HuH-7.5 (cell line): Measurements from ENCODE around the gene GPR35.
"Not testable (repeated sequence)": the region's sequence is repeated elsewhere in the genome, so short reads cannot be mapped to it uniquely, and the experiment has no call there.

Source experiments
- DNase-seq: peaks from one replicate; pipeline ENCODE4 v3.0.0; 2011; ENCODE audit warnings: low spot score

Gene GPR35

DNA sequence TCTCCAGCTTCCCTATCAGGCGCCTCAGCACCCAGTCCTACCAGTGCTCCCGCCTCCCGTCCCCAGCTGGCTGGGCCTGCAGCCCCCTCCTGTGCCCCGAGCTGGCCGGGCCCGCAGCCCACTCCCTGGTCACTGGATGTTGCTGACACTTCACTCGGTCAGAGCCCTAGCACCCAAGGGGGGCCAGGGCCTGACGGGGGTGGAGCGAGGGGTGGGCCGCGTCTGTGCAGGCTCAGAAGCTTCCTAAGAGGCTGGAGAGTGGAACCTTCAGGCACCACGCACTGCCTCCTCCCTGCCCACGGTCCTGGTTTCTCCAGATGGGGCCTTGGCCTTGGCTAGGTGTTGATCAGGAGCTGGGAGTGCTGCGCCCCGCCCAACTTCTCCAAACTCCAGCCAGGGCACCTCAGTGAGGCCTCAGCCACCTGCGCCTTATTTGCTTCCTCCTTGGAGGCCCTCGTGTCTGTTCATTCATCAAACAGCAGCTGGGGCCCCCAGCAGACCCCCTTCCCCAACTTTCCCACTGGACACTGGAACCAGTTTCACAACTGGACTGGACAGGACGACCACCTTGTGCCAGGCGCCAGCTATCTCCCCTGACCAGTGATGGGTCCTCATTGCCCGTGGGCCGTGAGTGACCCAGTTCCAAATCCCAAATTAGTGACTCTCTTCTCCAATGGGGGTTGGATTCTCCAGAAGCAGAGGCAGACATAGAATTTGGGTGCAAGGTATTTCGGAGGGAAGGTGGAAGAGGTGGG is 22.0 kb upstream of the GPR35 start:
- no peak for DNase-seq

DNA sequence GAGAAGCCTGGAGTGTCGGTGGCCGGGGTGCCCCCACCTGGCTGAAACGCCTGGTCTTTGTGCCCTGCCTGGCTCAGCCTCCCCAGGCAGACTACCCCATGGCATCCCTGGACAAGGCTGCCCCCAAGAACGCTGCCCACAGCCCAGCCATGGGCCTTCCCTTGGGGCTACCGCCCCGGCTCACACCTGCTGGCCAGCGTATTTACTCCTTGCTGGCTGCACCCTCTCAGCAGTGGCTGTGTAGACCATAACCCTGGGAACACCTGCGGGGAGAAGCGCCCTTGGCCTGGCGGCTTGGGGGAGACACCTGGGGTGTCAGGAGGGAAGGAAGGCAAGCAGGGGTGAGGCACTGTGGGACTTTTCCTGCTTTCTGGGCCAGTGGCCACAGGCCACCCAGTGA is 21.4 kb upstream of the GPR35 start:
- peak; percentile 37 for DNase-seq

DNA sequence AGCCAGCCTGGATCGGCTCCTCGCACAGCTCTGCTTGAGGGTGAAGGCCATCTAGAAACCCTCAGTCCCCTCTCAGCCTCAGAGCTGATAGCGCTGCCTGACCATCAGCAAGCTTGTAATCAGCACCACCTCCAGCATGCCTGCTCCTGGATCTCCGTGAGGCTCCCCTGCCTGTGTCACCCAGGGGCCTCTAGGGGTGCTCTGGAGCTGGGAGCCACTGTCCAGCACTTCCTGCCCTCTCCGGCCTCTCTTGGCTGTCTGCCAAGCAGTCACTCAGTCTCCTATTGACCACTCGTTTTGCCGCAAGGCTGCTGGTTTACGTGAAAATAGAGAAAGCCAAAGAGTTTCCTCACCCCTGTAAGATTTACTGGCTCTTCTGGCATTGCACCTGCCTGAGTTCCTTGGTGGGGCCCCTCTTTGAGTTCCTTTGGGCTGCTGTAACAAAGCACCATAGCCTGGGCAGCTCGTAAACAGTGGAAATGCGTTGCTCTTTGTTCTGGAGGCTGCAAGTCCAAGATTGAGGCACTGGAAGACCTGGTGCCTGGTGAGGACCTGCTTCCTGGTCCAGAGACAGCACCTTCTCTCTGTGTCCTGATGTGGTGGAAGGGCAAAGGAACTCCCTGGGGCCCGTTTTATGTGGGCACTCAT is 20.9 kb upstream of the GPR35 start:
- DNase-seq: peak; percentile 100

DNA sequence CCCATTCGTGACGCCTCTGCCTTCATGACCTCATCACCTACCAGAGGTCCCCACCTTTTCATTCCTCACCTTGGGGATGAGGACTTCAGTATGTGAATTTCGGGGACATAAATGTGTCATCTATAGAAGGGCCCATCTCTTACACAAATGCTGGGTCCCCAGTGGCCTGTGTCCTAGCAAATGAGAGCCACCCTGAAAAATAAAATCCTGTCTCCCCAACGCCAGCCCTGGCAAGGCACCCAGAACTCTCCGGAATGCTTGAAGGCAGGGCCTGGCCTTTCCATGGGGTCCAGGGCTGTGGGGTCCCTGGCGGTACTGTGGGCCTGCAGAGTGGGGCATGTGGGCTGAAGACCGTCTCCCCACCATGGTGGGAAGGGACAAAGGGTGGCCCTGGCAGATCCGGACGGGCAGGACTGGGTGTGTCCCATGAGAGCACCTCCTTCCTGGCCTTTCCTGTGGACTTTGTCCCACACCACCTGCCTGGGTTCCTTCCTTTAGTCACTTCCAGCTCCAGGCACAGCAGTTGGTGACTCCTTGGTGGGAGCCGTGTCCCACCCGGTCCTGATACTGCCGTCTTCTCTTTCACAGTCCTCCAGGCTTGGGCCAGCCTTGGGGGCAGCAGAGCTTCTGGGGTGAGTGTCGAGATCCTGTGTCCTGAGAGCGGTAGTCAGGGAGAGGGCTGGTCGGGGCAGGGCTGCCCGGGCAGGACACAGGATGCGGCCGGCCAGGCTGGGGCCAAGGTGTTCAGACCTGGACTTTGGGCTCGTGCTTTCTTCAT is 20.2 kb upstream of the GPR35 start:
- DNase-seq: peak; percentile 58

DNA sequence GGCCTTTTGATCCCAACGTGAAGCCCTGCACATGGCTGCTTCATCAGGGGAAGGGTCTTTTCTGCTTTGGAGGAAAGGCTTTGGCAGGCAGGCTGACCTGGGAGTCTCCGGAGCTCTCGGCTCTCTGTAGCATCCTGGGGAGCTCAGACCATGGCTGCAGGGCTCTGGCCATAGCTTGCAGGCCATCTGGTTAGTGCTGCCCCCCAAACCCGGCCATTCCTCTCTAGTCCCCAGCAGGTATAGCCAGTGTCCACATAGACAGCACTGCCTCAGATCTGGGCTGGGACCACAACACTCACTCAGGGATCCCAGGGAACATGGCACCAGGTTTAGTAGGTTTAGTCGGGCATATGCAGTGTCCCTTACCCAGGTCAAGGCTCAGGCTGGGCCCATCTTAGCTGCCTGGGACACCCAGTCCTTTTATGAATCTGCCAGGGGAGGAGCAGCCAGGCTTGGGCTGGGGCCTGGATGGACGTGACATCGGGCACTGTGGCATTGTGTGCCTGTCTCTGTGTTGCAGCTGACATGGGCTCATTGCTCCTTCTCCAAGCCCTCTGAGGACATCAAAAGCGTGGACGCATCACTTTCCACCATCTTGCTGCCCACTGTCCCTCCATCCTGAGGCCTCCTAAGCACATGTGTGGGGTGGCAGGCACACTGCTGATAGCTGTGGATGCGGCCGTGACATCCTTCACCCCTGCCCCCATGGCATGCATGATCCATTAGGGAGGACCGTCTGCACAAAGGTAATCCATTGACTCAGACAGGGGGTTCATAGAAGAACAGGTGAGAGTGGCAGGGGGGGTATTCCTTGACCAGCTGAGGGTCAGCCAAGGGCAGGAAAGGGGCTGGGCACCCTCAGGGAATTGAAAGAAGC is 19.2 kb upstream of the GPR35 start:
- no peak for DNase-seq

DNA sequence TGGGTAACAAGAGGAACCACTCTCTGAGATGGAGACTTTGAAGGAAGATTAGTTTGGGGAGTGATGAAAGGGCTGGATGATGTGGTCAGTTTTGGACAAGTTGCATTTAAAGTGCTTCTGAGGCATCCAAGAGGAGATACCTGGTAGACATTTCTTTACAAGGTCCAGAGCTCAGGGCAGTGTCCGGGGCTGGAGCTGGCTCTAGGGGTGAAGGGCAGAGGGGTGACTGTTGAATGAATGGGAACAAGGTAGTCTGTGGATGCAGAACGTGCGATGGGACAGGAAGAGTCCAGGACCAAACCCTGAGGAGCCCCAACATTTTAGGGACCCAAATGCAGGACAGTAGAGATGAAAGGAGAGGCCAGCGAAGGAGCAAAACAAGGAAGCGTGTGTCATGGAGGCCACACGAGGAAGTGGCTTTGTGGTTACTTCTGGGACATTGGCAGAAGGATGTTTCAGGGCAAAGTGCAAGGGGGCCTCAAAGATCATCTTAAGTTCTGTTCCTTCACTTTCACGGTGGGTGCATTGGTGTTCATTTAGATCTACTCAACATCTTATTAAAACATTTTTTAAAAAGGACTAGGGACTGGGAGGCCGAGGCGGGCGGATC is 13.6 kb upstream of the GPR35 start:
- no peak for DNase-seq

DNA sequence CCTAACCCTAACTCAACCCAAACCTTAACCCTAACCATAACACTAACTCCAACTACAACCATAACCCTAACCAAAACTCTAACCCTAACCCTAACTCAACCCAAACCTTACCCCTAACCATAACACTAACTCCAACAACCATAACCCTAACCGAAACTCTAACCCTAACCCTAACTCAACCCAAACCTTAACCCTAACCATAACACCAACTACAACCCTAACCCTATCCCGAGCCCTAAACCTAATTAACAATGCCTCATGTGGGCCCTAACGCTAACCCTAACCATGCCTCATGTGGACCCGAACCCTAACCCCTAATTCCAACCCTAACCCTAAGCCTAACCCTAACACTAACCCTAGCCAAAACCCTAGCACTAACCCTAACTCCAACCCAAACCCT is 11.5 kb upstream of the GPR35 start:
- DNase-seq: no peak

DNA sequence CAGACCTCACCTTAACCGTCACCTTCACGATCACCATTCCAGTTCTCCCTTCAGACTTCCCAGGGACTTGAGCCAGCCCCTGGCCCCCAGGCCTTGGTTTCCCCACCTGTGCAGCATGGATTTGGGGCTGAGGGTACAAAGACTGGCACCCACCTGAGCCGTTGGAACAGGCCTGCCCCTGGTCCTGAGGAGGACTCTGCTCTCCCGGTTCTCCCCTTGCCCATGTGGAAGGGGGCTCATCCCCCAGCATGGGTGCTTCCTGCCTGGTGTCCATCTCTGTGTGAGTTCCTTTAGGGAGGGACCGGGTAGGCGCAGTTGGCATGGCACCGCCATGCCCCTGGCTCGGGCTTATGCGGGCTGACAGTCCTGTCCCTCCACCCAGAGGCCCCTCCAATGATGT is 10.9 kb upstream of the GPR35 start:
- no peak for DNase-seq

DNA sequence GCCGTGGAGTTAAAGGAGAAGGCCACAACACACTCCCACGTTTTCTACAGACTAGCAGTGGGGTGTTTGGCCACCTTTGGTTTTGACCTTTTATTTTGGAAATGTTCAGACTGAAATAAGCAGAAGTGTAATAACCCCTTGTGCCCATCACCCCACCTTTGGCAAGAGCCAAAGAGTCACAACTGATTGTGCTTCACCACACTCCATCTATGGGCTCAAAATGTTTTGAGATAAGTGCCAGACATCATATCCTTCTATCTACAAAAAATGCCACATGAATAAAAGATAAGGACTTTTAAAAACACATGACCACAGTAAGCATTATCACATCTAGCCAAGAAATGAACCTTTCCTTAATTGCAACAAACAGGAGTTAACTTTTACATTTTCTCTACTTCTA is 9.9 kb upstream of the GPR35 start:
- DNase-seq: no peak

DNA sequence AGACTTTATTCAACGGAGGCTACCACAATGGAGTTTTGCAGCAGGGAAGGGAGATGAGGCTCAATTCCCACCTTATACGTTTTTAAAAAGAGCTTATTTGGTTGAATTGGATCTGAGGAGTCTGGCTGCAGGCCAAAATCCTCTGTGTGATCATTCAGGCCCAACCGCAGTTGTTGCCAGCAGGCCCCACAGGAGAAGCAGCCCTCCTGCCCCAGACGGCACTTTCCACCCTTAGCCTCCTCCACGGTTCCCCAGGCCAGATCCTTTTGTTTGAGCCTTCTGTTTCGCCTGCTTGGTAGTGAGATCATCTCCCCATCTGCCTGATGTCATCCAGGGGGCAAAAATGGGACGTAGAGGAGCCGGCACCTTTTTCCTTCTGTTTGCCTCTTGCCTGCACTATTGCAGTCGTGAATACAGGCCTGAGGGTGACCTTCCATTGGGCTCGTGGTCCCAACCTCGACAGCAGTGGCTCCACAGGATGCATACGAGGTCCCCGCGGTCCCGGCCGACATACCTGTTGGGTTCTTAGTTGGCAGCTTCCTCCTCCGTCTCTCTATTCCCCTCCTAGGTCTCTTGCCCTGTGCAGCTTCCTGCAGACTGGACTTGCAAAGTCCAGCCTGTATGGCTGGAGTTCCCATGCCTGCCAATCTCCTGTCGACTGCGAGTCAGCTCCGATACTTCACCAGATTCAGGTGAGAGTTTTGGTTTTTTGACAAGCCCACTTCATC is 9.3 kb upstream of the GPR35 start:
- DNase-seq: no peak

DNA sequence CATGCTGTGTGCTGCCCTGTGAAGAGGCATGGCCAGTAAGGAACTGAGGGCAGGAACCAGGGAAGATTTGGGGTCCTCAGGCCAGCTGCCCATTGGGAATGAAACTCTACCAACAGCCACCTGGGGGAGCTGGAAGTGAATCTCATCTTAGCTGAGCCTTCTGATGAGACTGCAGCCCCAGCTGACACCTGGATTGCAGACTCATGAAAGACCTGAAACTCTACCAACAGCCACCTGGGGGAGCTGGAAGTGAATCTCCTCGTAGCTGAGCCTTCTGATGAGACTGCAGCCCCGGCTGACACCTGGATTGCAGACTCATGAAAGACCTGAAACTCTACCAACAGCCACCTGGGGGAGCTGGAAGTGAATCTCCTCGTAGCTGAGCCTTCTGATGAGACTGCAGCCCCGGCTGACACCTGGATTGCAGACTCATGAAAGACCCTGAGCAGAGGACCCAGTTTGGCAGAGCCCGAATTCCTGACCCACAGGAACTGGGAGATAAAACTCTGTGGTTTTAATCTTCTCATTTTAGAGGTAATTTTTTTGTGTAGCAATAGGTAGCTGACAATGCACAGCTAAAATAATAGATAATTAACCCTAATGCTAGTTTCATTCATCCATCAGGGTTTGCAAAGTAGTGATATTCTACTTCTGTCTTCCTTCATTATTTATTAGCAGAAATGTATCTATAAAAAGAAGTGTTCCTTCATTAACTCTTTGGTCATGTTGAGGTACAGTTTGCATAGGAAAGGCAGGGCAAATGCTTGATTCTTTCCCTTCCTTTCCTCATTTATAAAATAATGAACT is 8.2 kb upstream of the GPR35 start:
- DNase-seq: not testable (repeated sequence)

DNA sequence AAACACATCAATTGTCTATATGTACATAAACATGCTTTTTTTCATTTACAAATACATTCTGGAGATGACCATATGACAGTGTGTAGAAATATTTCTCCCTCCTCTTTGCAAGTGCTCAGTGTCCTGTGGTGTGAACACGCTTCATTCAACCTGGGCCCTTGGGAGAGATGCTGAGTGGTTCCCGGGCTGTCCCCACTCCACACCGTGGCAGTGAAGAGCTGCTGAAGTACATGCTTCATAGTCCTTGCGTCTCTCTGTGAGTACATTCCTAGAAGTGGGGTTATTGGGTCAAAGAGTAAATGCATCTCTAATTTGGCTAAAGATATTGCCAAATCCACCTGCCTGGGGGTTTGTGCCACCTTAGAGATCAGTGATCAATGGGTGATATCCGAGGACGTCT is 6.5 kb upstream of the GPR35 start:
- no peak for DNase-seq

DNA sequence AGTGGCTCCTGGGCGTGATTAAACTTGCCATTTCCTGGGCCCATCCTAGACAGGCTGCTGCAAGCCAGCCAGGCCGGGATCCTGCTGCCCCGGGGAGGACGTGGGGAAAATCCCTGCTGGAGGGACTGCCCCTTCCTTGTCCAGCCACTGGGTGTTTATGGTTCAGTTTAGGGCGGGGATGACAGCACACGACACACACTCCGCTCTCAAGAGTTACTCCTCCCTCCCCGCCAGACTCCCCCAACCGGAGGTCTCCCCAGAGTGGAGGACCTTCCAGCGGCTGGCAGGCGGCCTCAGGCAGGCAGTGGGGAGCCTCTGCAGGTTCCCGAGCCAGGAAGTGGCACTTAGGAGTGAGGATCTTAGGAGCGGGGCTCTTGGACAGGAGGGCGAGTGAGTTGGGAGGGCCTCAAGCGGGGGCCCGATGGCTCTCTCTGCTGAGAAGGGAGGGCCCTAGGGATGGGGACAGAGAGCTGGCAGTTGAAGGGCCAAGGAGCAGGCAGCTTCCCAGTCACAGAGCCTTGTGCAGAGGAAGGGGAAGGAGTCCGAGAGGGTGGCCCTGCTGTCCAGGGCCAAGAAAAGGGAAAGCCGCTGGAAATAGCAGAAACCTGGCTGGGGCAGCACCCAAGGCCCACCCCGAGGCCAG is 5.7 kb upstream of the GPR35 start:
- DNase-seq: no peak

DNA sequence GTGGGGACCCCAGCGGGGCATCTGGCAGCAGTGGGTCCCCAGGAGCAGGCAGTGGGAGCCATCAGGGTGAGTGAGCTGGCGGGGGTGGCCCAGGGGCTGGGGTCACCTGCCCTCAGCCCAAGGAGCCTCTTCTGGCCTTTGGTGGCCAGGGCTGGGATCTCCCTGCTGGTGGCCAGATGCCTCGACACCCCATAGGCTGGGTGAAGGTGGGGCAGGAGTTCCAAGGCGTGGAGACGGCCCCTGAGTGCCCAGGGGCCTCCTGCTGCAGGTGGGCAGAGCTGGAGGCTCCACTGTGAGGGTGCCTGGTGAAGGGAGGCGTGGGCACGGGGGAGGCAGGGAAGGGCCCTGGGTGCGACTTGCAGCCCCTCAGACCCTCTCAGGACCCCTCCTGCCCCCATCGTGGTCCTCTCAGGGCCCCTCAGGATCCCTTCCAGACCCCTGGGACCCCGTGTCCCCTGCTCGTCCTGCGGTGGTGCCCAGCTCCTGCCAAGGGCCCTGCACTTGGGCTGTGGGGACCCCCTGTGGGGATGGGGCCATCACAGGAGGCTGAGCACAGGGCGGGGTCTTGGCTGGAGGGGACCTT is 5.0 kb upstream of the GPR35 start:
- DNase-seq: no peak

DNA sequence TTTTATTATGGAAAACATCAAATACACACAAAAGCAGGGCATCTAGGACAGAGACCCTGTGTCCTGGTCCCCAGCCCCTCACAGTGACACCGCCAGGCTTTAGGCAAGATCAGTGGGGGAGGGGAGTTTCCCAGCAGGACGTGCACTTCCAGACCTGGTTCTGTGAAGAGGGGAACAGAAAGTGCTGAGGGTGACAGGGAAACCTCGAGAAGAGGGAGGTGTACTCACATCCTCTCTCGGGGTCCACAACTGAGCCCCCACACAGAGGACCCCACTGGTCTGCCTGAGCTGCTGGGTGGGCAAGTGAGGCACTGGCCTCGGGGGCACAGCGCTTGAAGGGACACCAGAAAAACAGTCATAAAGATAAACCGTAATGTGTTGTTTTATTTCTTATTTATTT is 4.4 kb upstream of the GPR35 start:
- DNase-seq: no peak

DNA sequence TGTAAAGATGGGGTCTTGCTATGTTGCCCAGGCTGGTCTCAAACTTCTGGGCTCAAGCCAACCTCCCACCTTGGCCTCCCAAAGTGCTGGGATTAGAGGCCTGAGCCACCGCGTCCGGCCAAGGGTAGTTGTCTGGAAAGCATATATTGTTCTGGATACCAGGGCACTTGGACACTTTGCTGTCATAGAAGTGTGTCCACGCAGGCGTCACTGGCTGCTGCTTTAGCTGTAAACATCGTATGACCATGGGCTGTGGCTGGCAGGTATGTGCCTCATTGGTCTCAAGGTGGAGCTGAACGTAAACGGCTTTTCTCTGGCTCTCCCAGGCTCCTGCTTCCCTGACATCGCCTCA is 3.2 kb upstream of the GPR35 start:
- no peak for DNase-seq

DNA sequence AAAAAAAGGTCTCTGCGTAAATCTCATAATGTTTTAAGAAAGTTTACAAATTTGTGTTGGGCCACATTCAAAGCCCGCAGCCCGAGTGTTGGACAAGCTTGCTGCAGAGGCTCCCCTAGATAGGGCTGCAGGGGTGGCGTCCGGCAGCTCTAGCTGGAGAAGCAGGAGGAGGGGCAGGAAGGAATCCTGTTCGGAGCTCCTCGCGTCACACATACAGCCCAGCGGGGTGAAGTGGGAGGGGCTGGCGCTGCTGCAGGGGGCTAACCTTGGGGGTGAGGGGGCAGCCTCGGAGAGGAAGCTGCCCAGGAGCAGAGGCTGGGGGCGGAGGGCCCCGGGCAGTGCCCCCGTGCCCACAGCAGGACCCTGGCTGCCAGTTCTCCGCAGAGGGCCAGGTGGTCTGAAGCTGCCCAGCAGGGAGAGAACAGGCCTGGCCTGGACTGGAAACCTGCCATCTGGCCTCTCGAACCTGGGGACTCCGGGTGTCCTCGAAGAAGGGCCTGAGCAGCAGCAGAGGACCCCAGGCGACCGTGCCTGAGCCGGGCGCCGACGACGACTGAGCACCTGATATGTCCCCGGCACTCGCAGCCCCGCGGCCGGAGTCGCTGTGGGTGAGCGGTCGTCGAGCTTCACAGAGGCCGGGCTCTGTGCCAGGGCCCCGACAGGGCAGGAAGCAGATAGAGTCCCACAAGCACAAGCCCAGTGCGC is 2.6 kb upstream of the GPR35 start:
- no peak for DNase-seq

DNA sequence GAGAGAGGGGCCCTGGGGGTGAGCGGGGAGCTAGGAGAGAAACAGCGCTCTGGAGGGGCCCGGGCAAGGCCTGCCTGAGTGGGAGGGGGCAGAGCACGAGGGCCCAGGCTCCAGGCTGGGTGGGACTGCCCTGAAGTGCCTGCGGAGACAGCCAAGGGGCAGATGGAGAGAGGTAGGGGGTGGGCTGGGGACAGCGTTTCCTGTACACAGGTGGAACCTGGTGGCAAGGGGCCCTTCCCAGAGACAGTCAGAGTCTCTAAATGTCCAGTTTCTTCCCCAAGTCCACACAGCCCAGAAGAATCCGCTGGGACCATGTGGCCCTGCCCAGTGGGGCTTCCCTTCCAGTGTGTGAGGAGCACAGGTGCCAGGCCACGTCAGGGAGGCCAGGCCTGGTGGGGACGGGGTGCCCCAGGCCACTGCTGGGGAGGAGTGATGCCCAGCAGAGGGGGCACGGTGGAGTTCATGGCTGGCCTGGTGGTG is 1.7 kb upstream of the GPR35 start:
- no peak for DNase-seq
